Stimulated activated CD8-positive, alpha-beta memory T cell treated with anti-CD3 and anti-CD28 coated beads, Interleukin-7, amount 100 ng/mL, for 1 hour (primary cell): ENCODE results near the gene CST6.

Experiments
- DNase-seq, 2 donors: peaks; one replicate each; pipeline ENCODE4 v3.0.0-alpha.2; 2020; ENCODE audit warnings: low read depth in 2 of 2

CST6 gene

GRCh38 chr11:66011785-66012303, at the start of gene CST6:
CST6 (plus strand) TSS chr11:66012008; CDS start chr11:66012045, 37 bp downstream.
- DNase-seq, result no peak

GRCh38 chr11:65962141-65962564, 49.7 kb upstream of the CST6 start:
- DNase-seq, result no peak

GRCh38 chr11:65964906-65965305, 46.9 kb upstream of the CST6 start:
- no peak for DNase-seq

- DNase-seq, result no peak
Observed at GRCh38 chr11:65965986-65966762, 45.6 kb upstream of the CST6 start.

GRCh38 chr11:65967329-65967934, 44.4 kb upstream of the CST6 start:
- DNase-seq, result no peak

- DNase-seq, result no peak
Observed at GRCh38 chr11:65968600-65969482, 43.0 kb upstream of the CST6 start.

- DNase-seq, result no peak
Observed at GRCh38 chr11:65972116-65972515, 39.7 kb upstream of the CST6 start.

GRCh38 chr11:65973439-65974110, 38.2 kb upstream of the CST6 start:
- no peak for DNase-seq

GRCh38 chr11:65975771-65976170, 36.0 kb upstream of the CST6 start:
- no peak for DNase-seq

GRCh38 chr11:65976216-65977176, 35.3 kb upstream of the CST6 start:
- no peak for DNase-seq

GRCh38 chr11:65977621-65978390, 34.0 kb upstream of the CST6 start:
- DNase-seq, result no peak

- no peak for DNase-seq
Observed at GRCh38 chr11:65978391-65979238, 33.2 kb upstream of the CST6 start.

- no peak for DNase-seq
Observed at GRCh38 chr11:65979261-65979759, 32.5 kb upstream of the CST6 start.

GRCh38 chr11:65981101-65981740, 30.6 kb upstream of the CST6 start:
- no peak for DNase-seq

GRCh38 chr11:65981972-65982823, 29.6 kb upstream of the CST6 start:
- no peak for DNase-seq

- no peak for DNase-seq
Observed at GRCh38 chr11:65982824-65983588, 28.8 kb upstream of the CST6 start.
